Fibroblast of lung (primary cell): ENCODE measurements around the gene SORBS1. TPM values are rescaled to one million over a fixed set of nuclear protein-coding genes. Genes with fewer than 3 reads are reported as not detected.

Experiments used
- DNase-seq, 2 donors: peaks; one replicate each; pipeline versions ENCODE4 v3.0.0 to v3.0.0-alpha.2; 2010; ENCODE audit warnings: low read depth in 2 of 2
- H2AFZ ChIP-seq: 2 replicates; pipeline ENCODE4 v1.5.1; 2012; ENCODE audit warnings: low read length, control low read depth, inconsistent platforms
- H3K27ac ChIP-seq: 2 replicates; pipeline ENCODE4 v1.5.1; 2011; ENCODE audit warnings: low read length, control low read depth; ENCODE audit not compliant: insufficient read depth
- H3K27me3 ChIP-seq: 2 replicates; pipeline ENCODE4 v1.5.1; 2011; ENCODE audit warnings: mild to moderate bottlenecking, low read length; ENCODE audit not compliant: control insufficient read depth, insufficient read depth
- H3K36me3 ChIP-seq: 2 replicates; pipeline ENCODE4 v1.5.1; 2011; ENCODE audit warnings: low read length; ENCODE audit not compliant: control insufficient read depth, insufficient read depth
- H3K4me1 ChIP-seq: 2 replicates; pipeline ENCODE4 v1.5.1; 2011; ENCODE audit warnings: low read length; ENCODE audit not compliant: control insufficient read depth, insufficient read depth; ENCODE audit errors: extremely low read depth
- H3K4me2 ChIP-seq: 2 replicates; pipeline ENCODE4 v1.5.1; 2011; ENCODE audit warnings: low read length, control low read depth; ENCODE audit not compliant: insufficient read depth; ENCODE audit errors: extremely low read depth
- H3K4me3 ChIP-seq, 4 experiments: fragments of 200-600 bp in 1 of 4; sonication (generic) in 1 of 4; replicated peaks in 1 of 4; 2 replicates each; pipeline ENCODE4 v1.5.1; 2011 to 2016; ENCODE audit warnings: low read length in 4 of 4, low read depth in 3 of 4, mild to moderate bottlenecking in 3 of 4, control low read depth in 2 of 4, inconsistent platforms in 1 of 4, mixed read lengths in 1 of 4; ENCODE audit not compliant: insufficient read depth in 1 of 4; ENCODE audit errors: control extremely low read depth in 1 of 4
- H3K79me2 ChIP-seq: 2 replicates; pipeline ENCODE4 v1.5.1; 2012; ENCODE audit warnings: mild to moderate bottlenecking, low read length, inconsistent platforms; ENCODE audit not compliant: control insufficient read depth, insufficient read depth
- H3K9ac ChIP-seq: 2 replicates; pipeline ENCODE4 v1.5.1; 2011; ENCODE audit warnings: mild to moderate bottlenecking, low read length, control low read depth; ENCODE audit not compliant: insufficient read depth
- H3K9me3 ChIP-seq: 2 replicates; pipeline ENCODE4 v1.5.1; 2012; ENCODE audit warnings: low read depth, low read length; ENCODE audit not compliant: control insufficient read depth, insufficient read depth
- H4K20me1 ChIP-seq: 2 replicates; pipeline ENCODE4 v1.5.1; 2011; ENCODE audit warnings: low read length; ENCODE audit not compliant: control insufficient read depth, insufficient read depth; ENCODE audit errors: extremely low read depth
- CTCF ChIP-seq, 2 donors: IDR thresholded peaks in 1 of 2; conservative IDR thresholded peaks in 1 of 2; 1 replicate in 1 of 2; 2 replicates in 1 of 2; pipeline ENCODE4 v1.5.1; 2011 to 2012; ENCODE audit warnings: low read length in 2 of 2, control low read depth in 1 of 2, inconsistent platforms in 1 of 2, low read depth in 1 of 2, mild to moderate bottlenecking in 1 of 2
- EZH2 ChIP-seq: IDR thresholded peaks from 2 replicates; pipeline ENCODE4 v1.5.1; 2012; ENCODE audit warnings: low read length, control low read depth, mild to moderate bottlenecking; ENCODE audit errors: missing control alignments
- polyA plus RNA-seq, 2 donors: library from polyadenylated mRNA; depleted of rRNA in 1 of 2; stranded (reverse) in 1 of 2; unstranded in 1 of 2; fragments of >200 nt; gene quantifications; 2 replicates each; pipeline ENCODE4 v1.2.1, GENCODE V29; 2011 to 2012; ENCODE audit warnings: missing spikeins in 1 of 2
- total RNA-seq: library from RNA; depleted of rRNA; stranded (reverse); fragments of >200 nt; gene quantifications from 2 replicates; pipeline ENCODE4 v1.2.1, GENCODE V29; 2014

The SORBS1 gene
- total and polyA plus RNA-seq, 2 donors (not counting 1 experiment from before 2014, with no cell fraction given) = 0.33 to 0.50 TPM

DNA sequence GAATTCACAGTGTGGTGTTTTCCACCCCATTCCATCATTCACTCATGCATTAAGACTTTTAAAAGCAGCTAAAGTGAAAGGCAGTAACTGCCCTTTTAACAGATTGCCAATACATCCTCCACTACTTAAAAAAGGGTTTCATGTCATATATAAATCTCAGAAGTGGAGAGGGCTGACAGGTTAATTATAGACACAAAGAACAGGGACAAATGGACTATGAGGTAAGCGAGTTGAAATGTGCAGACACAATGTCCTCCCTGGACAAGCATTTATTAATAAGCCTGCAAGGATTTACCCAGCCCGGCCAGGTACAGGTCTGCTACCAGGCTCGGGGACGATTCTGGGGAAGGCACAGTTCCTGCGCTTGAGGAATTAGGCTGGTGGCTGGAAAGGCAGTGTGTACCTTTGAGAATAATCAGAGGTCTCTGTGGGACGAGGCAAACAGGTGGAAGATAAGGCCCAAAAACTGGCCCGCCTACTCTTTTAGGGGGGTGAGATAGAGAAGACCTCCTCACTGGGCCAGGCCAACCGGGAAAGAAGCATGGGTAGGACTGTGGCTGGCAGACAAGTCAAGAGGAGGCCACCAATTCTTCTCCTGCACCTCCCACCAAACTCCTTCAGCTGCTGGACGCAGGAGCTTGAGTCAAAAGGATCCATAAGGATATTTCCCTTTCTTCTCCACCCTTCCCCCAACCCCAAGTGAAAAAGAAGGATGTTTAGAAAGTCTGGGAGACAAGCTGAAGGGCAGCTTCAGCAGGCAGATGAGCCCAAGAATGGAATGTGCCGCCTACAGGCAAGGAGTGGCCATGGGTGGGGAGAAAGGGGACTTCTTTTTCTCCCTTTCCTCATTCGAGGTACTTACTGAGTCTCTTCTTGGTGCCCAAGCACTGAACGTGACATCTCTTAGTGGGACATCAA lies 271.9 kb downstream of the SORBS1 start:
- no peaks in the 10 kb centered on the region for H3K36me3 ChIP-seq
- DNase-seq = no peak
- peaks cover 56% of the 10 kb centered on the region for H3K79me2 ChIP-seq
- H3K27me3 ChIP-seq = no peaks in the 10 kb centered on the region
- H2AFZ ChIP-seq = no peak overlapping the region
- H3K9me3 ChIP-seq = no peaks in the 10 kb centered on the region
- peak overlapping the region; percentile 71 for H3K27ac ChIP-seq
- H4K20me1 ChIP-seq = no peaks in the 10 kb centered on the region
- peak overlapping the region; percentile 95 for H3K9ac ChIP-seq
- peaks cover 11% of the 10 kb centered on the region for H3K4me1 ChIP-seq
- peak overlapping the region; percentile 82 for H3K4me2 ChIP-seq
- peak overlapping the region; percentile 60 to 94 (median 78) for H3K4me3 ChIP-seq
- peak in 1 of 2 donors; percentile 8 for TF ChIP-seq CTCF (conservative IDR thresholded peaks at IDR 0.05 in 1 of 2, IDR thresholded peaks at IDR 0.05 in 1 of 2; ENCODE audit: low read depth in 1 of 2, low read length in 2 of 2)
- TF ChIP-seq EZH2 = no peak

- H3K27me3 ChIP-seq = no peaks in the 10 kb centered on the region
- no peaks in the 10 kb centered on the region for H4K20me1 ChIP-seq
- H3K36me3 ChIP-seq = no peaks in the 10 kb centered on the region
- H3K4me1 ChIP-seq = peaks cover 11% of the 10 kb centered on the region
- TF ChIP-seq CTCF (conservative IDR thresholded peaks at IDR 0.05 in 1 of 2, IDR thresholded peaks at IDR 0.05 in 1 of 2; ENCODE audit: low read depth in 1 of 2, low read length in 2 of 2) (no peak), EZH2 (no peak)
- H3K9ac ChIP-seq = no peak overlapping the region
- H3K9me3 ChIP-seq = no peaks in the 10 kb centered on the region
- H3K79me2 ChIP-seq = peaks cover 63% of the 10 kb centered on the region
- no peak overlapping the region for H3K4me3 ChIP-seq
- H2AFZ ChIP-seq = no peak overlapping the region
- no peak overlapping the region for H3K27ac ChIP-seq
- DNase-seq = no peak
- no peak overlapping the region for H3K4me2 ChIP-seq
Observed at GRCh38 chr10:95288303-95288702, 272.9 kb downstream of the SORBS1 start.

DNA sequence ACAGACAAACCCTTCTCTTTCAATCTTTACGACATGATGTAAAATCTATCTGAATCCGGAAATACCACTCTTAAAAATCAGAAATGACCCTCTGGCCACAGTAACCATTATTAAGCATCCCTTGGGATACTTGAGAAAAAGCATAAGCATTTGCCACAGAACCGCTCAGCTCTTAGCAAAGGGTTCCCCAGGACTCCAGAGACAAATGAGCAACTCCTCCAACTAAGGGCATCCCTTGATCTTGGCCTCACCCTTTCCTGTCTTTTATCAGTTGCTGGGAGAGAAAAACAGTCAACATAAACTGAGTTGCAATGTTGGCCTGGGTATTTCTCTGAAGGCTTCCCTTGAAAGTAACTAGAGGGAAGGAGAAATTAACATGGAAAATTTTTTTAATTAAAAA lies 273.9 kb downstream of the SORBS1 start:
- Histone ChIP-seq H3K27ac (no peak overlapping the region), H3K79me2 (peaks cover 71% of the 10 kb centered on the region), H3K9me3 (no peaks in the 10 kb centered on the region), H3K4me1 (peaks cover 11% of the 10 kb centered on the region), H4K20me1 (no peaks in the 10 kb centered on the region), H3K4me2 (no peak overlapping the region), H3K4me3 (no peak overlapping the region), H3K9ac (no peak overlapping the region), H2AFZ (no peak overlapping the region), H3K27me3 (no peaks in the 10 kb centered on the region), H3K36me3 (no peaks in the 10 kb centered on the region)
- TF ChIP-seq CTCF (conservative IDR thresholded peaks at IDR 0.05 in 1 of 2, IDR thresholded peaks at IDR 0.05 in 1 of 2; ENCODE audit: low read depth in 1 of 2, low read length in 2 of 2) (no peak), EZH2 (no peak)
- DNase-seq = no peak
